ENCODE measurements around the gene TSPY3.
"Not testable (repeated sequence)": the region's sequence is repeated elsewhere in the genome, so short reads cannot be mapped to it uniquely, and the experiment has no call there.

TSPY3 gene

GRCh38 chrY:9398121-9398520, at the start of gene TSPY3:
TSPY3 (plus strand) TSS chrY:9398421; CDS start chrY:9398467, 46 bp downstream.
- DNase-seq (ENCODE audit: low spot score) = not testable (repeated sequence)

- DNase-seq (ENCODE audit: low spot score) = not testable (repeated sequence)
Observed at GRCh38 chrY:9357497-9357896, 40.7 kb upstream of the TSPY3 start, which contains the start of gene TSPY8. TSPY8 (plus strand) TSS chrY:9357797; CDS start chrY:9357843, 46 bp downstream.

- DNase-seq (ENCODE audit: low spot score) = not testable (repeated sequence)
Observed at GRCh38 chrY:9396527-9396926, 1.7 kb upstream of the TSPY3 start.

All from pons (tissue), 1 donor.